Ishikawa (cell line): ENCODE results near the gene CD22.

ENCODE experiments used
- CEBPB ChIP-seq: IDR thresholded peaks from 2 replicates; pipeline ENCODE4 v1.6.1; 2012
- CREB1 ChIP-seq: IDR thresholded peaks from 2 replicates; pipeline ENCODE4 v1.6.1; 2012; ENCODE audit warnings: low read depth
- EGR1 ChIP-seq: IDR thresholded peaks from 2 replicates; pipeline ENCODE4 v1.6.1; 2012
- EP300 ChIP-seq: IDR thresholded peaks from 2 replicates; pipeline ENCODE4 v1.6.1; 2012; ENCODE audit warnings: borderline replicate concordance
- FOXM1 ChIP-seq: IDR thresholded peaks from 2 replicates; pipeline ENCODE4 v1.6.1; 2012; ENCODE audit warnings: low read depth, borderline replicate concordance
- NFIC ChIP-seq: IDR thresholded peaks from 2 replicates; pipeline ENCODE4 v1.6.1; 2012
- RAD21 ChIP-seq: IDR thresholded peaks from 2 replicates; pipeline ENCODE4 v1.6.1; 2012; ENCODE audit warnings: low read depth
- TAF1 ChIP-seq: IDR thresholded peaks from 2 replicates; pipeline ENCODE4 v1.6.1; 2012; ENCODE audit warnings: low read depth, mild to moderate bottlenecking
- TCF12 ChIP-seq: IDR thresholded peaks from 2 replicates; pipeline ENCODE4 v1.6.1; 2012; ENCODE audit warnings: low read depth
- TEAD4 ChIP-seq: IDR thresholded peaks from 2 replicates; pipeline ENCODE4 v1.6.1; 2012
- YY1 ChIP-seq: IDR thresholded peaks from 2 replicates; pipeline ENCODE4 v1.6.1; 2012; ENCODE audit warnings: low read depth
- ZBTB7A ChIP-seq: IDR thresholded peaks from 2 replicates; pipeline ENCODE4 v1.6.1; 2012; ENCODE audit warnings: low read depth
- TF ChIP-seq, protein P1 (sequence below): IDR thresholded peaks from 2 replicates; pipeline ENCODE4 v1.6.1; 2012
- TF ChIP-seq, protein P2 (sequence below): IDR thresholded peaks from 2 replicates; pipeline ENCODE4 v1.6.1; 2012
- TF ChIP-seq, protein P3 (sequence below): IDR thresholded peaks from 2 replicates; pipeline ENCODE4 v1.6.1; 2012; ENCODE audit warnings: low read depth, mild to moderate bottlenecking

CD22 gene

DNA sequence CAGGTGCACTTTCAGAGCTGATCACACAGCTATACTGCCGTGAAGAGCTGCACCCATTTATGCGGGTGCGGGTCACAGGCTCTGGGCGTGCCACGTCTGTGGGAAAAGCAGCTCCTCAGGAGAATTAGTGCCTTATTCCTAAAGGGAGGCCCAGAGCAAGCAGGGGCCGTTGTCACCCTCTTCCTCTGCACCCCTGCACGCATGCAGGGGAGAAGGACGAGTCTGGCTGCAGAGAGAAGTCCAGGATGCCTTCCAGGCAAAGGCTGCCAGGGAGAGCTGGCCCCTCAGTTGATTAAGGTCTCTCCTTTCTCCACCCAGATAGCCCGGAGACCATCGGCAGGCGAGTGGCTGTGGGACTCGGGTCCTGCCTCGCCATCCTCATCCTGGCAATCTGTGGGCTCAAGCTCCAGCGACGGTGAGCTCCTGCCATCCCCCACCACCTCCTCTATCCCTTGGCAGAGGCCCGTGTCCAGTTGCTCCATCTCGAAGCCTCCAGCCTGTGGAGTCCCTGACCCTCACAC lies 15.6 kb downstream of the CD22 start:
- TF ChIP-seq RAD21 = no peak
- no peak for TF ChIP-seq TCF12
- TF ChIP-seq, protein P1, sequence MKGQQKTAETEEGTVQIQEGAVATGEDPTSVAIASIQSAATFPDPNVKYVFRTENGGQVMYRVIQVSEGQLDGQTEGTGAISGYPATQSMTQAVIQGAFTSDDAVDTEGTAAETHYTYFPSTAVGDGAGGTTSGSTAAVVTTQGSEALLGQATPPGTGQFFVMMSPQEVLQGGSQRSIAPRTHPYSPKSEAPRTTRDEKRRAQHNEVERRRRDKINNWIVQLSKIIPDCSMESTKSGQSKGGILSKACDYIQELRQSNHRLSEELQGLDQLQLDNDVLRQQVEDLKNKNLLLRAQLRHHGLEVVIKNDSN = no peak
- no peak for TF ChIP-seq CREB1
- TF ChIP-seq TEAD4 = no peak
- TF ChIP-seq, protein P2, sequence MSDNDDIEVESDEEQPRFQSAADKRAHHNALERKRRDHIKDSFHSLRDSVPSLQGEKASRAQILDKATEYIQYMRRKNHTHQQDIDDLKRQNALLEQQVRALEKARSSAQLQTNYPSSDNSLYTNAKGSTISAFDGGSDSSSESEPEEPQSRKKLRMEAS = no peak
- TF ChIP-seq TAF1 = no peak
- TF ChIP-seq EGR1 = no peak

DNA sequence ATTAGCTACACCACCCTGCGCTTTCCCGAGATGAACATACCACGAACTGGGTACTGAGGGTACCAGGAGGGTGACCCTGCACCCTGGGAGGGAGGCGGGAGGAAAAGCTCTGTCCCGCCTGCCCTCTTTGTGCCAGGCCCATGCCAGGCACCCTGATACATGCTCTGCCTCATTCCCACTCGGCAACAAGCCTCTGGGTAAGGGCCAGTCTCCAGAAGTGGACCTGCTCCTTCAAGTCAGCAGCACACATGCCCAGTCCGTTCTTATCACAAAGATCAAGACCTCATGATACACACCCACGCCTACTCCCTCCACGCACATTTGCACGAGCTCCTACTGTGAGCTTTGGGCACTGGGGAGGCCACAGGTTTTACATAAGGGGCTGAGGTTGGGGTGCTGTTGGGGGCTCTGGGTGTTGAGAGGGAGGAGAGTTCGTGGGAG lies 16.7 kb downstream of the CD22 start:
- TF ChIP-seq RAD21 (no peak), TEAD4 (no peak), EGR1 (no peak)

DNA sequence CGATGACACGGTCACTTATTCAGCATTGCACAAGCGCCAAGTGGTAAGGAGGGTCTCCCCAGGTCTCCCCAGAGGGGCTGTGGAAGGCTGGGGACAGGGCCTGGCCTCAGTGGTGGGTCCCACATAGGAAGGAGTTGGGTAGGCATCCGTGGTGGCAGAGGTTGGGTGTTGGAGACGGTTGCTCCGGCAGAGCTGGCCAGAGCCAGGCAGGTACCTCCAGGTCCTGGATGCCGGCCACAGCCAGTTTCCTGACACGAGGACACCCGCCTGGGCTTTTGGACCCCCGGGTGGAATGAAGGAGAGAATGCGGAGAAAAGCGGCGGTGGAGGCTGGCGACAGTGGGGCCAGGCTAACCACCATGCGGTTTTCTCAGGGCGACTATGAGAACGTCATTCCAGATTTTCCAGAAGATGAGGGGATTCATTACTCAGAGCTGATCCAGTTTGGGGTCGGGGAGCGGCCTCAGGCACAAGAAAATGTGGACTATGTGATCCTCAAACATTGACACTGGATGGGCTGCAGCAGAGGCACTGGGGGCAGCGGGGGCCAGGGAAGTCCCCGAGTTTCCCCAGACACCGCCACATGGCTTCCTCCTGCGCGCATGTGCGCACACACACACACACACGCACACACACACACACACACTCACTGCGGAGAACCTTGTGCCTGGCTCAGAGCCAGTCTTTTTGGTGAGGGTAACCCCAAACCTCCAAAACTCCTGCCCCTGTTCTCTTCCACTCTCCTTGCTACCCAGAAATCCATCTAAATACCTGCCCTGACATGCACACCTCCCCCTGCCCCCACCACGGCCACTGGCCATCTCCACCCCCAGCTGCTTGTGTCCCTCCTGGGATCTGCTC lies 17.4 kb downstream of the CD22 start:
- TF ChIP-seq ZBTB7A (no peak), TAF1 (no peak), YY1 (no peak), NFIC (no peak), CEBPB (no peak), EP300 (no peak)
- TF ChIP-seq, protein P1 = no peak
- TF ChIP-seq, protein P3, sequence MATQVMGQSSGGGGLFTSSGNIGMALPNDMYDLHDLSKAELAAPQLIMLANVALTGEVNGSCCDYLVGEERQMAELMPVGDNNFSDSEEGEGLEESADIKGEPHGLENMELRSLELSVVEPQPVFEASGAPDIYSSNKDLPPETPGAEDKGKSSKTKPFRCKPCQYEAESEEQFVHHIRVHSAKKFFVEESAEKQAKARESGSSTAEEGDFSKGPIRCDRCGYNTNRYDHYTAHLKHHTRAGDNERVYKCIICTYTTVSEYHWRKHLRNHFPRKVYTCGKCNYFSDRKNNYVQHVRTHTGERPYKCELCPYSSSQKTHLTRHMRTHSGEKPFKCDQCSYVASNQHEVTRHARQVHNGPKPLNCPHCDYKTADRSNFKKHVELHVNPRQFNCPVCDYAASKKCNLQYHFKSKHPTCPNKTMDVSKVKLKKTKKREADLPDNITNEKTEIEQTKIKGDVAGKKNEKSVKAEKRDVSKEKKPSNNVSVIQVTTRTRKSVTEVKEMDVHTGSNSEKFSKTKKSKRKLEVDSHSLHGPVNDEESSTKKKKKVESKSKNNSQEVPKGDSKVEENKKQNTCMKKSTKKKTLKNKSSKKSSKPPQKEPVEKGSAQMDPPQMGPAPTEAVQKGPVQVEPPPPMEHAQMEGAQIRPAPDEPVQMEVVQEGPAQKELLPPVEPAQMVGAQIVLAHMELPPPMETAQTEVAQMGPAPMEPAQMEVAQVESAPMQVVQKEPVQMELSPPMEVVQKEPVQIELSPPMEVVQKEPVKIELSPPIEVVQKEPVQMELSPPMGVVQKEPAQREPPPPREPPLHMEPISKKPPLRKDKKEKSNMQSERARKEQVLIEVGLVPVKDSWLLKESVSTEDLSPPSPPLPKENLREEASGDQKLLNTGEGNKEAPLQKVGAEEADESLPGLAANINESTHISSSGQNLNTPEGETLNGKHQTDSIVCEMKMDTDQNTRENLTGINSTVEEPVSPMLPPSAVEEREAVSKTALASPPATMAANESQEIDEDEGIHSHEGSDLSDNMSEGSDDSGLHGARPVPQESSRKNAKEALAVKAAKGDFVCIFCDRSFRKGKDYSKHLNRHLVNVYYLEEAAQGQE = no peak

DNA sequence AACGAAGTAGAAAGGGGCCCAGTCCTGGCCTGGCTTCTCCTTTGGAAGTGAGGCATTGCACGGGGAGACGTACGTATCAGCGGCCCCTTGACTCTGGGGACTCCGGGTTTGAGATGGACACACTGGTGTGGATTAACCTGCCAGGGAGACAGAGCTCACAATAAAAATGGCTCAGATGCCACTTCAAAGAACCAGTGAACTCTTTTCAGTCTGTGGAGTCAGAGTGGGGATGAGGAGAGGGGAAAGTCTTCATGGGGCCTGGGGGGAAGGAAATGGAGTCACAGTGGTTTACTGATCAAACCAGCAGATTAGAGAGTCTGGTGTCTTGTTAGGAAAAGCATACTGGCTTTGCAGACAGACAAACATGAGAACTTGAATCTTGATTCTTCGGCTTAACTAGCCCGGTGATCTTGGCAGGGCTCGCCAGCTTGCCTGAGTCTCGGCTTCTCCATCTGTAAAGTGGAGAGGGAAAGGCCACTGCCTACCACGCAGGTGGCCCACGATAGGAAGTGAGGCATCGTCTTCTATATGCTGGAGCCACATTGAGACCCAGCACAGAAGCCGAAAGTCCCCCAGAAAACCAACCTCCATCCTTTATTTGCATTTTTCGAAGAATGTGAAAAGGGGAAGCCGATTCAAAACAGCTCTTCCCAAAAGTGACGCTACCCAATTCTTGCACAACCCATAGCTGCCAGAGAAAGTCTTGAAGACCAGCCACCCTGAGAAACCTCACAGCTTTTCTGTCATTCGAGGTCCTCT lies 18.4 kb downstream of the CD22 start, which contains the start of gene FFAR1:
Gene FFAR1 (plus strand): TSS at position 732 of the 759 bp plus-strand sequence. CDS start 3,650 bp downstream, outside the sequence.
- TF ChIP-seq TCF12 (no peak), NFIC (no peak), YY1 (no peak), EP300 (no peak), ZBTB7A (no peak), TAF1 (no peak), FOXM1 (no peak), EGR1 (no peak), CEBPB (no peak), RAD21 (no peak), TEAD4 (no peak), CREB1 (no peak)
- TF ChIP-seq, protein P2 = no peak
- TF ChIP-seq, protein P1 = no peak
- TF ChIP-seq, protein P3 = no peak

DNA sequence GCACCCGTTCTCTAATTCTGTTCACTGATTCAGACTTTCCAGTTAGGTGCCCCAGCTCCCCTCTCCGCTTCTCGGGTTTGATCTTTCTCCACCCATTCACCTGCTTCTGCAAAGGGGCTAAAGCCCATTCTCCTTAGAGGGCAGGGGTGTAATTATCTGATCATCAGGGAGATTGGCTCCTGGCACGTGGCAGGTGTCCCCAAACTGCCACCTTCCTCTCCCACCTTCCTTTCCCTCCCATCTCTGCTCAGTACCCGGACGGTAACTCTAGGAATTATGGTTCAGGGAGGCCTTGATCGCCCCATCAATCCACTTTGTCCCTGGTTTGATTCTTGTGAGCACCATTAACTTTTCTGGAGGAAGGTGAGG lies 18.9 kb downstream of the CD22 start:
- TF ChIP-seq CEBPB = no peak
- TF ChIP-seq, protein P1 = no peak
- TF ChIP-seq, protein P3 = no peak
- no peak for TF ChIP-seq TCF12
- no peak for TF ChIP-seq NFIC
- no peak for TF ChIP-seq EGR1
- no peak for TF ChIP-seq CREB1
- TF ChIP-seq TAF1 = no peak
- TF ChIP-seq, protein P2 = no peak
- TF ChIP-seq RAD21 = no peak
- no peak for TF ChIP-seq ZBTB7A
- no peak for TF ChIP-seq EP300
- no peak for TF ChIP-seq YY1
- no peak for TF ChIP-seq TEAD4
- no peak for TF ChIP-seq FOXM1
